PFSK-1 (cell line): ENCODE results near the gene FMN1.

ENCODE experiments used
- FOXP2 ChIP-seq: optimal IDR thresholded peaks from 2 replicates; pipeline ENCODE3; 2011; ENCODE audit warnings: borderline replicate concordance, control low read depth, inconsistent platforms; ENCODE audit not compliant: insufficient read depth; ENCODE audit errors: extremely low read length, extremely low read depth
- POLR2AphosphoS5 ChIP-seq: IDR thresholded peaks from 2 replicates; pipeline ENCODE4 v1.6.1; 2012; ENCODE audit warnings: low read depth, mild to moderate bottlenecking, control low read depth, low read length, moderate library complexity
- SIN3A ChIP-seq: IDR thresholded peaks from 2 replicates; pipeline ENCODE4 v1.6.1; 2012; ENCODE audit warnings: mild to moderate bottlenecking, low read length, moderate library complexity, borderline replicate concordance; ENCODE audit not compliant: insufficient read depth
- TAF1 ChIP-seq: IDR thresholded peaks from 2 replicates; pipeline ENCODE4 v1.6.1; 2012; ENCODE audit warnings: low read length, control low read depth, borderline replicate concordance; ENCODE audit not compliant: insufficient read depth
- TF ChIP-seq, protein P1 (sequence below), 2 experiments: IDR thresholded peaks; 2 replicates each; pipeline versions ENCODE4 v1.6.1 to v1.8.0; 2011 to 2012; ENCODE audit warnings: low read depth in 2 of 2, low read length in 2 of 2, control low read depth in 1 of 2, inconsistent platforms in 1 of 2, mild to moderate bottlenecking in 1 of 2, moderate library complexity in 1 of 2; ENCODE audit not compliant: insufficient read depth in 1 of 2

Gene FMN1

DNA sequence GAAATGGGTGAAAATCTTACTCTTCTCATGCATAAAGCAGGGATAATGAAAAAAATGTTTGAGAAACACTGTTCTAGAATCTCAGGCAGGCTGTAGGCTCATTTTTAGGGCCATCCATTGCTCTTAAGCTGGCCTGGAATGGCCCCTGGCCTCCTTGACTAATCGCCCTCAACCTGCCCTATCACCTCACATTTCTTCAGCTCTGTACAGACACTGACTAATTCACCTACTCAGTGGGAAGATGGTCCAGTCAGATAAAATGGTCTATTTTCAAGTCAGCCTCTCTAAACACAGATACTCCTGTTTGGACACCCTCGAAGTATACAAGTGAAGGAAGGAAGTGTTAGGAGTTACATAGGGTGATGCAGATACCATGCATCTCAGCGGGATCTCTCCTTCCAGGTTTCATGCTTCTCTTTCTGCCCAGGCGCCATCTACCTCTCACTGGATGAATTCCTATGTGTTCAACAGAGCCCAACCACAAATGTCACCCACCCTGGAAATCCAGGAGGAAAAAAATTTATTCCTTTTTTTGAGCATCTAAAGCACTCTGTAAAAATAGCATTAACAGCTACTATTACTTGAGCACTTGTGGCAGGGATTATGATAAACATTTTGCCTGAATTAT, 12.1 kb downstream of the FMN1 start:
- TF ChIP-seq, protein P1, sequence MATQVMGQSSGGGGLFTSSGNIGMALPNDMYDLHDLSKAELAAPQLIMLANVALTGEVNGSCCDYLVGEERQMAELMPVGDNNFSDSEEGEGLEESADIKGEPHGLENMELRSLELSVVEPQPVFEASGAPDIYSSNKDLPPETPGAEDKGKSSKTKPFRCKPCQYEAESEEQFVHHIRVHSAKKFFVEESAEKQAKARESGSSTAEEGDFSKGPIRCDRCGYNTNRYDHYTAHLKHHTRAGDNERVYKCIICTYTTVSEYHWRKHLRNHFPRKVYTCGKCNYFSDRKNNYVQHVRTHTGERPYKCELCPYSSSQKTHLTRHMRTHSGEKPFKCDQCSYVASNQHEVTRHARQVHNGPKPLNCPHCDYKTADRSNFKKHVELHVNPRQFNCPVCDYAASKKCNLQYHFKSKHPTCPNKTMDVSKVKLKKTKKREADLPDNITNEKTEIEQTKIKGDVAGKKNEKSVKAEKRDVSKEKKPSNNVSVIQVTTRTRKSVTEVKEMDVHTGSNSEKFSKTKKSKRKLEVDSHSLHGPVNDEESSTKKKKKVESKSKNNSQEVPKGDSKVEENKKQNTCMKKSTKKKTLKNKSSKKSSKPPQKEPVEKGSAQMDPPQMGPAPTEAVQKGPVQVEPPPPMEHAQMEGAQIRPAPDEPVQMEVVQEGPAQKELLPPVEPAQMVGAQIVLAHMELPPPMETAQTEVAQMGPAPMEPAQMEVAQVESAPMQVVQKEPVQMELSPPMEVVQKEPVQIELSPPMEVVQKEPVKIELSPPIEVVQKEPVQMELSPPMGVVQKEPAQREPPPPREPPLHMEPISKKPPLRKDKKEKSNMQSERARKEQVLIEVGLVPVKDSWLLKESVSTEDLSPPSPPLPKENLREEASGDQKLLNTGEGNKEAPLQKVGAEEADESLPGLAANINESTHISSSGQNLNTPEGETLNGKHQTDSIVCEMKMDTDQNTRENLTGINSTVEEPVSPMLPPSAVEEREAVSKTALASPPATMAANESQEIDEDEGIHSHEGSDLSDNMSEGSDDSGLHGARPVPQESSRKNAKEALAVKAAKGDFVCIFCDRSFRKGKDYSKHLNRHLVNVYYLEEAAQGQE (IDR thresholded peaks at IDR 0.05; ENCODE audit: insufficient read depth in 1 of 2, low read depth in 2 of 2, low read length in 2 of 2) = no peak
- TF ChIP-seq TAF1 (no peak), POLR2AphosphoS5 (no peak), FOXP2 (no peak), SIN3A (no peak)

DNA sequence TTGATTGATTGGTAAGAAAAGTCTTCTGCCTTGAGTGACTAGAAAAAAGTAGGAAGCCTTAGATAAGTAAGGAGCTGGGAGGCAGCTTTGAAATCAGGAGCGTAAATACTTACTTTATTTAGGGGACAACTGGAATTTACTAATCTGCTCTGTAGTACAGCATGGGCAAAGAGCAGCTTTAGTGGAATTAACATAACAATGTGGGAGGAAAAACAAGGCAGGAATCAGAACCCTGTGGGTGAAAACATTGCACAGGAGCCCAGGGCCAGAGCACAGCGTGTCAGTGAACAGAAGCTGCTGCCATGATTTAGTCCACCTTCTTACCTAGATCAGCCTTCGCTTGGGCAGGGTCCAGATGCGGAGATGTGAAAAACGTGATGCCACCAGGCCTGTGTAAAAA, 14.6 kb downstream of the FMN1 start:
- no peak for TF ChIP-seq FOXP2
- TF ChIP-seq, protein P1 (IDR thresholded peaks at IDR 0.05; ENCODE audit: insufficient read depth in 1 of 2, low read depth in 2 of 2, low read length in 2 of 2) = no peak
- no peak for TF ChIP-seq TAF1
- TF ChIP-seq SIN3A = no peak
- no peak for TF ChIP-seq POLR2AphosphoS5

DNA sequence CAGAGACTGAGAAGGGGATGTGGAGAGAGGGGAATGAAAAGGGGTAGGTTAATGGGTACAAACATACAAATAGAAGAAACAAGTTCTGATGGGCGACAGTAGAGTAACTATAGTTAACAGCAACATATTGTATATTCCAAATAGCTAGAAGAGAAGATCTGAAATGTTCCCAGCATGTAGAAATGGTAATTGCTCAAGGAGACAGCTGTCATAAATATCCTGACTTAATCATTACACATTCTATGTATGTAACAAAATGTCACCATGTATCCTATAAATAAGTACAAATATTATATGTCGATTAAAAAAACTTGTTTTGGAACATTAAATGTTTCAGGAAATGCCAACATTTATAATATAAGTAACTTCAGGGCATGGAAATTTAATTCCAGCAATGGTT, 23.3 kb downstream of the FMN1 start:
- TF ChIP-seq FOXP2 = no peak
- no peak for TF ChIP-seq TAF1
- TF ChIP-seq POLR2AphosphoS5 = no peak
- no peak for TF ChIP-seq SIN3A
- TF ChIP-seq, protein P1 (IDR thresholded peaks at IDR 0.05; ENCODE audit: insufficient read depth in 1 of 2, low read depth in 2 of 2, low read length in 2 of 2) = no peak

DNA sequence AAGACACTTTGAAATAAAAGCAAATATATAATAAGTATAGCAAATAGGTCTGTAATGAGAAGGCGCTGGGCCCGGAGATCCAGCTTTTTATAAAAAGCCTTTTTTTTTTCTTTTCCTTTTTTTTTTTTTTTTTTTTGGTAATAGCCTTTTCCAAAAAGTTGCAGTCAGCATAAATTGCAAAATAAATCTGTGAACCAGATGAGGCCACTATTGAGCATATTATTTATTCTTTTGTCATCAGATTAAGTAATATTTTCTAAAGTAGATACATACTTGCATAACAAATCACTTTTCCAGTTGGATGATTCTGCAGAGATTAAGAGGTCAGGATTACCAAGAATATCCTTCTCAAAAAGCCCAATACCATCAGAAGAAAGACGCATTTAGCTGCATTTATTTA, 24.9 kb downstream of the FMN1 start:
- no peak for TF ChIP-seq SIN3A
- no peak for TF ChIP-seq TAF1

DNA sequence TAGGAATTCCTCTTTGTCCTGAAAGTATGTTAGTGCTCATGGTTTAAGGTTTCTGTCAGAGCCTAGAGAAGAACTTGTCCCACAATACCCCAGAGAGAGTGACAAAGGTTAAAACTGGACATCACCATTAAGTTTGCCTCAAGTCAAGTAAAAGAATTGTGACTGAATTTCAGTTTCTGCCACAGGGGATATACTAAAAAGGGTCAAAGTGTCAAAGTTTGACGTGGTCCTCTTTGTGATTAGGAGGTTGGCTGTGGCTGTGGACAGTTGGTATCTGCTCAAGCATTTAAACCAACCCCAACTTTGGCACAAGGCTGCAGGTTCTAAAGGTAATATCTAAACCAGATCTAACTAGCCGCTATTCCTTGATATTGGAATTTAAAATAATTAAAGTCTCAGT, 26.1 kb downstream of the FMN1 start:
- TF ChIP-seq, protein P1 (IDR thresholded peaks at IDR 0.05; ENCODE audit: insufficient read depth in 1 of 2, low read depth in 2 of 2, low read length in 2 of 2) = no peak
- TF ChIP-seq POLR2AphosphoS5 = no peak
- no peak for TF ChIP-seq SIN3A
- TF ChIP-seq FOXP2 = no peak
- TF ChIP-seq TAF1 = no peak
